ENCODE measurements around the gene ST6GALNAC2. TPM values are rescaled to one million over a fixed set of nuclear protein-coding genes. Genes with fewer than 3 reads are reported as not detected.

ST6GALNAC2 gene
- total and polyA plus RNA-seq, 2 experiments from 2014 or later, result 0.65 to 0.96 TPM

DNA sequence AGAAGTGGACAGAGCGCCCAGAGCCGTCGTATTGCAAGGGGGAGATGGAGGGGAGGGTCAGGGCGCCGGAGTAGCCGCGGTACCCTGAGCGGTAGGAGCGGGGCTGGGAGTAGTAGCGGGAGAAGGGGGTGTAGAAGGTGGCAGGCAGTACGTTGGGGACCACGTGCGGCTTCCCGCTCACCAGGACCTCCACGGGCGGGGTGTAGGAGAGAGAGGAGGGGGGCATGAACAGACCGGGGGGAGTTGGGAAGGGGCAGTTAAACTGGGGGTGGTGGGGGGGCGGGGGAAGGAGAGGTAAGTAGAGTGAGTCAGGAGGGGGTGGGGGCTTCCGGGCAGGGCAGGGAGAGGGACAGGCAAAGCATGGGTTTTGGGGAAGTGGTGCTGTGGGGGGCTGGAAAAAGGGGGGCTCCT, 16.8 kb downstream of the ST6GALNAC2 start:
- Histone ChIP-seq H3K27me3 (replicated peaks; ENCODE audit: insufficient read depth) (no peaks in the 10 kb centered on the region), H3K9ac (no peak overlapping the region), H3K9me2 (ENCODE audit: insufficient read depth) (no peaks in the 10 kb centered on the region), H3K4me1 (ENCODE audit: insufficient read depth) (no peaks in the 10 kb centered on the region), H3K9me3 (ENCODE audit: low read depth) (no peaks in the 10 kb centered on the region), H3K4me2 (ENCODE audit: unreplicated experiment) (no peak overlapping the region), H3K79me2 (ENCODE audit: insufficient read depth) (peaks cover 12% of the 10 kb centered on the region), H3K36me3 (ENCODE audit: low read depth) (peaks cover 12% of the 10 kb centered on the region; the same call in 1 of the 2 replicates), H4K20me1 (ENCODE audit: insufficient read depth) (no peaks in the 10 kb centered on the region), H3K27ac (no peak overlapping the region), H2AFZ (no peak overlapping the region), H3F3A (ENCODE audit: insufficient read depth) (peaks cover 20% of the 10 kb centered on the region), H3K4me3 (no peak overlapping the region)
- no peak for DNase-seq
- 38 to 41% methylated on average over 14 to 19 of the region's 19 CpGs for WGBS, 2 experiments (ENCODE audit: low coverage in 1 of 2, low lambda C conversion rate in 2 of 2, missing lambda C conversion rate in 2 of 2)
- in situ Hi-C loops (cut with MboI), result no loop called here
- TF ChIP-seq EZH2 (IDR thresholded peaks at IDR 0.05; ENCODE audit: insufficient read depth, poor library complexity, severe bottlenecking) (no peak), EZH2phosphoT487 (IDR thresholded peaks at IDR 0.05; ENCODE audit: insufficient read depth, low read depth) (no peak)

DNA sequence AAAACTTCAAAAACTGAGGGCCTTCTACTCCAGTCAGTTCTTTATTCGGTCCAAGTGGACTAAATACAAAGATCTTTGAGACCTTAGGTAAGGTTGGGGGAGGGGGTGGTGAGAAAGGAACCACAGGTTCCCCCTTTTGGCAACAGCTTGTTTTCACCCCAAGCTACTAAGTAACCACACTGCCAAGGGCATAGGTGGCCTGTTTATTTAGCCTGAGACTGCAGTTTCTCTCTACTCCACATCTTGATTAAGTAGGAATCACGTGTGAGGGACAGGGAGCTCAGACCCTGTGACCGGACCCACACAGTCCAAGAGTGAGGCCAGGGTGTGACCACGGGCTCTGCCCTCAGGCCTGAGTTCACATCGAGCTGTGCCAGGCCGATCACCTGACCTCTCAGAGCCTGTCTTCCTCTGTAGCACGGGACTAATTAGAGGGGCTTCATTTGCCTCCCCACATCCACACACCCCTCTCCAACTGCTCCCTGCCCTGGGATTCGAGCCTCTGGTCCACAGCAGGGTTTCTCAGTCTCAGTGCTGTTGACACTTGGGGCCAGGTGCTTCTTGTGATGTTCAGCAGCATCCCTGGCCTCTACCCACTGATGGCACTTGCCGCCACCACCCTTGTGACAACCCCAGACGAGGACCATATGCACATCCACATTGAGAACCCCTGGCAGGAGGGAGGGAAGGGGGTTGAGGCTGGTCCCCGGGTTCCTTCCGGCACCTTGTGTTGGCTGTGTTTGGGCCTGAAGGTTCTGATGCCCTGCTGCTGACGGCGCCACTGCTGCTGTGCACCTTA, 17.8 kb downstream of the ST6GALNAC2 start:
- Histone ChIP-seq H3K36me3 (ENCODE audit: low read depth) (peaks cover 12% of the 10 kb centered on the region; the same call in 1 of the 2 replicates), H3K9me3 (ENCODE audit: low read depth) (no peaks in the 10 kb centered on the region), H3K79me2 (ENCODE audit: insufficient read depth) (peaks cover 12% of the 10 kb centered on the region), H3F3A (ENCODE audit: insufficient read depth) (peaks cover 26% of the 10 kb centered on the region), H3K4me1 (ENCODE audit: insufficient read depth) (peaks cover 6% of the 10 kb centered on the region; the same call in 1 of the 2 replicates), H3K9me2 (ENCODE audit: insufficient read depth) (no peaks in the 10 kb centered on the region), H3K4me3 (no peak overlapping the region), H3K4me2 (ENCODE audit: unreplicated experiment) (no peak overlapping the region), H2AFZ (no peak overlapping the region), H3K9ac (no peak overlapping the region), H3K27ac (no peak overlapping the region), H4K20me1 (ENCODE audit: insufficient read depth) (no peaks in the 10 kb centered on the region), H3K27me3 (replicated peaks; ENCODE audit: insufficient read depth) (no peaks in the 10 kb centered on the region)
- TF ChIP-seq EZH2 (IDR thresholded peaks at IDR 0.05; ENCODE audit: insufficient read depth, poor library complexity, severe bottlenecking) (no peak), EZH2phosphoT487 (IDR thresholded peaks at IDR 0.05; ENCODE audit: insufficient read depth, low read depth) (no peak)
- DNase-seq, result no peak
- in situ Hi-C loops (cut with MboI), result no loop called here
- WGBS, 2 experiments (ENCODE audit: low coverage in 1 of 2, low lambda C conversion rate in 2 of 2, missing lambda C conversion rate in 2 of 2), result 71 to 72% methylated on average over 13 to 14 of the region's 14 CpGs

DNA sequence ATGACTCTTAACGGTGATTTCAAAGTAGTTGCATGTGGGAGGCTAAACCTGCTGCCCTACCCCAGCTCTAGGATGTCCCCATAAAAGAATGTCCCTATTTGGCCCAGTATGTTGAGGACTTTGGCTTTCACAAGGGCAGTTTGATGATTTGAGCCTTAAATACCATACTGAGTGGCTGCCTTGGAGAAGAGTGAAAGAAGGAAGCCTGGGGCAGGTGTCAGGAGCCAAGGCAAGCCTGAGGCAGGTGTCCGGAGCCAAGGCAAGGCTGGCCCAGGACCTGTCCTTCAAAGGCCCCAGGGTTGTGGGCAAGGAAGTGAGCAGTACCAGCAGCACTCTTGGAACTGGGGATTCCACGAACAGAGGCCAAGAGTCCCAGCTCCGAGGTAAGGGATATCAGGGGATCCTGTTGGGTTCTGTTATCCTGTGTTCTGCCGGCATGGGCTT, 18.6 kb downstream of the ST6GALNAC2 start:
- TF ChIP-seq EZH2 (IDR thresholded peaks at IDR 0.05; ENCODE audit: insufficient read depth, poor library complexity, severe bottlenecking) (no peak), EZH2phosphoT487 (IDR thresholded peaks at IDR 0.05; ENCODE audit: insufficient read depth, low read depth) (no peak)
- in situ Hi-C loops (cut with MboI), result no loop called here
- Histone ChIP-seq H3K27ac (no peak overlapping the region), H3K9ac (no peak overlapping the region), H3K9me2 (ENCODE audit: insufficient read depth) (no peaks in the 10 kb centered on the region), H4K20me1 (ENCODE audit: insufficient read depth) (no peaks in the 10 kb centered on the region), H3K4me2 (ENCODE audit: unreplicated experiment) (no peak overlapping the region), H3K4me3 (no peak overlapping the region), H3K9me3 (ENCODE audit: low read depth) (no peaks in the 10 kb centered on the region), H3K36me3 (ENCODE audit: low read depth) (peaks cover 12% of the 10 kb centered on the region; the same call in 1 of the 2 replicates), H3K4me1 (ENCODE audit: insufficient read depth) (peaks cover 7% of the 10 kb centered on the region), H3F3A (ENCODE audit: insufficient read depth) (peaks cover 32% of the 10 kb centered on the region), H3K27me3 (replicated peaks; ENCODE audit: insufficient read depth) (no peaks in the 10 kb centered on the region), H3K79me2 (ENCODE audit: insufficient read depth) (peaks cover 12% of the 10 kb centered on the region), H2AFZ (no peak overlapping the region)
- DNase-seq, result no peak
- WGBS, 2 experiments (ENCODE audit: low coverage in 1 of 2, low lambda C conversion rate in 2 of 2, missing lambda C conversion rate in 2 of 2), result 72 to 82% methylated on average over 5 of the region's 5 CpGs

DNA sequence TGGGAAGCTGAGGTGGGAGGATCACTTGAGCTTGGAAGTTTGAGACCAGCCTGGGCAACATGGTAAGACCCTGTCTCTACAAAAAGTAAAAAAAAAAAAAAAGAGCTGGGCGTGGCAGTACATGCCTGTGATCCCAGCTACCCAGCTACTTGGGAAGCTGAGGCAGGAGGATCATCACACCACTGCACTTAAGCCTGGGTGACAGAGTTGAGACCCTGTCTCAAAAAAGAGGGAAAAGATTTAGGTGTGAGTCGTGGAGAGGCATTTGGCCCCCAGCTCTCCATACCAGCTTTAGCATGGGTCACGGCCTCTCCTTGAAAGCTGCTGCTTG, 19.1 kb downstream of the ST6GALNAC2 start:
- Histone ChIP-seq H3K9me3 (ENCODE audit: low read depth) (no peaks in the 10 kb centered on the region), H3K4me1 (ENCODE audit: insufficient read depth) (peaks cover 12% of the 10 kb centered on the region), H3K27ac (no peak overlapping the region), H3K36me3 (ENCODE audit: low read depth) (peaks cover 12% of the 10 kb centered on the region; the same call in 1 of the 2 replicates), H3K9me2 (ENCODE audit: insufficient read depth) (no peaks in the 10 kb centered on the region), H3K4me2 (ENCODE audit: unreplicated experiment) (no peak overlapping the region), H3K4me3 (no peak overlapping the region), H2AFZ (no peak overlapping the region), H3K9ac (no peak overlapping the region), H3F3A (ENCODE audit: insufficient read depth) (peaks cover 36% of the 10 kb centered on the region), H3K79me2 (ENCODE audit: insufficient read depth) (peaks cover 12% of the 10 kb centered on the region), H4K20me1 (ENCODE audit: insufficient read depth) (peaks cover 3% of the 10 kb centered on the region; the same call in 1 of the 2 replicates), H3K27me3 (replicated peaks; ENCODE audit: insufficient read depth) (no peaks in the 10 kb centered on the region)
- TF ChIP-seq EZH2phosphoT487 (IDR thresholded peaks at IDR 0.05; ENCODE audit: insufficient read depth, low read depth) (no peak), EZH2 (IDR thresholded peaks at IDR 0.05; ENCODE audit: insufficient read depth, poor library complexity, severe bottlenecking) (no peak)
- 80 to 85% methylated on average over 3 of the region's 3 CpGs for WGBS, 2 experiments (ENCODE audit: low coverage in 1 of 2, low lambda C conversion rate in 2 of 2, missing lambda C conversion rate in 2 of 2)
- in situ Hi-C loops (cut with MboI), result no loop called here
- DNase-seq, result no peak
